ENCODE results near the gene SNN. TPM values are rescaled to one million over a fixed set of nuclear protein-coding genes. Genes with fewer than 3 reads are reported as not detected.
A peak's percentile ranks its signal among the peaks of the same experiment; 100 is the strongest.

Gene SNN
- total RNA-seq, 1 experiment from 2014 or later, result 65.2 TPM

GRCh38 chr16:11668623-11669379 is 546 bp downstream of the SNN start:
- POLR2A ChIA-PET, result interaction anchor here (0.6 to 1.6 kb wide), 3 partner anchors 33 to 352 kb away, joined by 3 to 7 read pairs (median 3); no protein-coding TSS in a partner anchor
- ATAC-seq, result peak; percentile 6
- Mint-ChIP-seq H3K27ac (no peak overlapping the region), H3K36me3 (no peaks in the 10 kb centered on the region), H3K4me1 (peaks cover 66% of the 10 kb centered on the region), H3K9me3 (no peaks in the 10 kb centered on the region), H3K27me3 (ENCODE audit: low read depth) (peaks cover 3% of the 10 kb centered on the region; the same call in 1 of the 2 replicates), H3K4me3 (peak overlapping the region; percentile 70)
- TF ChIP-seq TP53 (CRISPR knock-in tag; IDR thresholded peaks at IDR 0.05), result no peak
- TF ChIP-seq RELA (CRISPR knock-in tag; IDR thresholded peaks at IDR 0.05; ENCODE audit: borderline replicate concordance), result 0 out of 2 replicates have a peak, but pooled peaks have one; percentile 23
- CTCF ChIA-PET, result interaction anchor here (0.6 to 1.5 kb wide), 6 partner anchors 32 to 279 kb away, joined by 3 to 5 read pairs (median 4); no protein-coding TSS in a partner anchor
- peak; percentile 44 for DNase-seq (ENCODE audit: low spot score)

DNA sequence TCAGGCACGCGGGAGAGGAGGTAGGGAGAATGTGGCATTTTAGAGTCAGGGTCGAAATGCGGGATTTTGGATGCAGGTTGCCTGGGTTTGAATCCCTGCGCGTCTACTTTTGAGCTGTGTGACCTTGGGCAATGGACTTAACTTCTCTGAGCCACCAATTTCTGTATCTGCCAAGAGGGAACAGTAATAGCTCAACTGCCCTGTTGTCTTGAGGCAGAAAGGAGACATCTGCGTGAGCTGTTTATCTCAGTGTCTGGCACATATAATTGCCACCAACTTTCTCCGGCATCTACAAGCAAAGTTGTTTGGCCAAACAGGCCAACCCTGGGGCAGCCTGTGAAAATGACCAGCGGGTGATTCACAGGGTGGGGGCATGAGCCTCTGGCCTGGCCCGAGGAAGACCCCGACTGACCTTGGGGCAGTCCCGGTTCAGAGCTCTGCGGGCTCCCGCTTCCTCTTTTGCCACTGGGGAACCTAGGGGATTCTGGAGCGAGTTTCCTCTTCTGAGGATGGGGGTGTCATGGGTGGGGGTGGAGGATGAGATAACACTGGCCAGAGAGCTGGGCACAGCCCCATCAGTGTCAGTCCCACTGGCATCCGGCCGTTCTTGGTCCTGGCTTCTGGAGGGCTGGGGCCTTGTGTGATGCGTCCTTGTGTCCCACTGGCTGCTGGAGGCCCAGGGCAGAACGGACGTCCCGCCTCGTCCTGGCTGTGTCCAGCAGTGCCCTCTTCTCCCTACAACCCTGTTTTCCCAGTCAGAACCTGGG is 1.3 kb downstream of the SNN start:
- Mint-ChIP-seq H3K4me3 (peak overlapping the region; percentile 70), H3K36me3 (no peaks in the 10 kb centered on the region), H3K4me1 (peaks cover 60% of the 10 kb centered on the region), H3K9me3 (no peaks in the 10 kb centered on the region), H3K27me3 (ENCODE audit: low read depth) (peaks cover 3% of the 10 kb centered on the region; the same call in 1 of the 2 replicates), H3K27ac (no peak overlapping the region)
- no peak for ATAC-seq
- peak; percentile 56; the same call in 1 of the 2 replicates for TF ChIP-seq GTF2I (CRISPR knock-in tag; conservative IDR thresholded peaks at IDR 0.05)
- TF ChIP-seq, protein P1, sequence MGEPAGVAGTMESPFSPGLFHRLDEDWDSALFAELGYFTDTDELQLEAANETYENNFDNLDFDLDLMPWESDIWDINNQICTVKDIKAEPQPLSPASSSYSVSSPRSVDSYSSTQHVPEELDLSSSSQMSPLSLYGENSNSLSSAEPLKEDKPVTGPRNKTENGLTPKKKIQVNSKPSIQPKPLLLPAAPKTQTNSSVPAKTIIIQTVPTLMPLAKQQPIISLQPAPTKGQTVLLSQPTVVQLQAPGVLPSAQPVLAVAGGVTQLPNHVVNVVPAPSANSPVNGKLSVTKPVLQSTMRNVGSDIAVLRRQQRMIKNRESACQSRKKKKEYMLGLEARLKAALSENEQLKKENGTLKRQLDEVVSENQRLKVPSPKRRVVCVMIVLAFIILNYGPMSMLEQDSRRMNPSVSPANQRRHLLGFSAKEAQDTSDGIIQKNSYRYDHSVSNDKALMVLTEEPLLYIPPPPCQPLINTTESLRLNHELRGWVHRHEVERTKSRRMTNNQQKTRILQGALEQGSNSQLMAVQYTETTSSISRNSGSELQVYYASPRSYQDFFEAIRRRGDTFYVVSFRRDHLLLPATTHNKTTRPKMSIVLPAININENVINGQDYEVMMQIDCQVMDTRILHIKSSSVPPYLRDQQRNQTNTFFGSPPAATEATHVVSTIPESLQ (CRISPR knock-in tag; IDR thresholded peaks at IDR 0.05), result no peak
- POLR2A ChIA-PET, result interaction anchor here (0.6 to 1.6 kb wide), 3 partner anchors 33 to 353 kb away, joined by 3 to 7 read pairs (median 3); no protein-coding TSS in a partner anchor
- DNase-seq (ENCODE audit: low spot score), result no peak
- CTCF ChIA-PET, result interaction anchor here (0.6 to 1.5 kb wide), 7 partner anchors 33 to 280 kb away, joined by 3 to 5 read pairs (median 4); no protein-coding TSS in a partner anchor

DNA sequence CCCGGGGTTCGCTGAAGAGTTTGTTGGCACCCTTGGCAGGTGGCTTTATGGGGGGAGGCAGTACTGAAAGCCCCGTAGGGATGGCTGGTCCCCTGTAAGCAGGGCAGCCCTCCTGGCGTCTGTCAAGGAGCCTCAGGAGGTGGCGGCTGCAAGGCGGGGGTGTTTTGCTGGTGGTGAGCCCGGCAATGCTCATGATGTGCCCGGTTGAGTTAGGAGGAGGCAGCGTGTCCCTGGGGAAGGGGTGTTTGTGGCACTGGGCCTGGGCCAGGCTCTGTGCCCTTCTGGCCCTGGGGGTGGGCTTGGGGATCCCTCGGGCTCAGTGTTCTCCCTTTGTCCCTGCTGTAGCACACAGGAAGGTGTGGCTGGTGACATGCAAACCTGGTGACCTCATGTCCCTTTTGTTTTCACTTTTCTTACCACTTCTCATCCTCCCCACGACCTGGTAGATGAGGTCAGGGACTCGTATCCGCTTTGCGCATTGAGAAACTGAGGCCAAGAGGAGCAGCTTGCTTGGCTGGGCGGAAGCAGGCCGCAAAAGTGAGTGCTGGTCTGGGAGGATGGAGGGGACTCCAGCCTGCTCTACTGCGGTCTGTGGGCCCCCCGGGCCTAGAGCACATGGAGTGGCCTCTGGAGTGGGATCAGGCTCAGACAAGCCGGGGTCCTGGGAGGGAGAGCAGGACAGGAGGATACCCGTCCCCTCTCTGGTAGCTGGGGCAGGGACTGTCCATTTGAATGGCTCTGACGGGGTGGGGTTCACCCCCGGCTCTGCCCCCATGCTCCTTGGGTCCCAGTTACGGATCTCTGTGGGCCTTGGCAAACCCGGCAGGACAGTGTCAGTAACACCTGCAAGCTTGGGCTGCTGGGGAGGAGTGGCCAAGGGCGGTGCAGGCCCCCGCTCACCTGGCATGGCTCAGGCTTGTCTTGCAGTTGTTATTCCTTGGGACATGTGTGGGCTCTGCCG is 2.2 kb downstream of the SNN start:
- Mint-ChIP-seq H3K36me3 (peaks cover under 1% of the 10 kb centered on the region; the same call in 1 of the 2 replicates), H3K9me3 (no peaks in the 10 kb centered on the region), H3K4me1 (peaks cover 56% of the 10 kb centered on the region), H3K27me3 (ENCODE audit: low read depth) (peaks cover 3% of the 10 kb centered on the region; the same call in 1 of the 2 replicates), H3K4me3 (peak overlapping the region; percentile 70), H3K27ac (peak overlapping the region; percentile 63)
- CTCF ChIA-PET, result interaction anchor here (0.9 to 1.4 kb wide), 3 partner anchors 138 to 283 kb away, joined by 3 to 5 read pairs (median 4); no protein-coding TSS in a partner anchor
- POLR2A ChIA-PET, result no interaction called here
- DNase-seq (ENCODE audit: low spot score), result no peak
- no peak for ATAC-seq
- TF ChIP-seq CTCF (IDR thresholded peaks at IDR 0.05) (no peak), CDX4 (CRISPR knock-in tag; IDR thresholded peaks at IDR 0.05; ENCODE audit: borderline replicate concordance) (no peak), TCF7 (CRISPR knock-in tag; IDR thresholded peaks at IDR 0.05; ENCODE audit: low read depth) (no peak), SP1 (CRISPR knock-in tag; conservative IDR thresholded peaks at IDR 0.05) (no peak), IRF2 (CRISPR knock-in tag; IDR thresholded peaks at IDR 0.05; ENCODE audit: borderline replicate concordance, low read depth) (no peak), ZBTB43 (CRISPR knock-in tag; IDR thresholded peaks at IDR 0.05) (no peak), ZNF532 (CRISPR knock-in tag; IDR thresholded peaks at IDR 0.05; ENCODE audit: borderline replicate concordance) (no peak), NFATC4 (CRISPR knock-in tag; IDR thresholded peaks at IDR 0.05) (no peak)
